WTC11 (cell line): Measurements from ENCODE around the gene FOXD4L6. TPM values are rescaled to one million over a fixed set of nuclear protein-coding genes. Genes with fewer than 3 reads are reported as not detected.
"Not testable (repeated sequence)": the region's sequence is repeated elsewhere in the genome, so short reads cannot be mapped to it uniquely, and the experiment has no call there.

ENCODE experiments used
- ATAC-seq: fragments of 200-7000 bp; cut with Tn5 transposase; 2 replicates; pipeline ENCODE4 v1.10.0; 2021; ENCODE audit warnings: mild to moderate bottlenecking, moderate library complexity
- CTCF ChIA-PET: fragments of 300-600 bp; sonication (Branson Sonifier 250); formaldehyde crosslinking; loops from one replicate; lab custom pipeline; 2021; ENCODE audit warnings: antibody characterized with exemption; lab: Charles Lee
- POLR2A ChIA-PET: fragments of 350-600 bp; sonication (Branson Sonifier 250); formaldehyde crosslinking; loops from one replicate; lab custom pipeline; 2021; ENCODE audit warnings: antibody characterized with exemption; lab: Charles Lee
- DNase-seq: peaks from one replicate; pipeline ENCODE4 v3.0.0; 2021; ENCODE audit warnings: low spot score
- H3K27ac Mint-ChIP-seq: 2 replicates; pipeline ENCODE4 v1.8.0; 2021; ENCODE audit warnings: mixed read lengths
- H3K27me3 Mint-ChIP-seq: 2 replicates; pipeline ENCODE4 v1.8.0; 2021; ENCODE audit warnings: low read depth, mild to moderate bottlenecking, moderate library complexity, mixed read lengths
- H3K36me3 Mint-ChIP-seq: 2 replicates; pipeline ENCODE4 v1.8.0; 2021; ENCODE audit warnings: mixed read lengths
- H3K4me1 Mint-ChIP-seq: 2 replicates; pipeline ENCODE4 v1.8.0; 2022; ENCODE audit warnings: mixed read lengths
- H3K4me3 Mint-ChIP-seq: 2 replicates; pipeline ENCODE4 v1.8.0; 2021; ENCODE audit warnings: mild to moderate bottlenecking, moderate library complexity, mixed read lengths
- H3K9me3 Mint-ChIP-seq: 2 replicates; pipeline ENCODE4 v1.8.0; 2021; ENCODE audit warnings: mixed read lengths
- total RNA-seq: library from RNA; stranded (reverse); gene quantifications from 3 replicates; pipeline ENCODE4 v1.2.3, GENCODE V29; 2021

Gene FOXD4L6
- total RNA-seq, 1 experiment from 2014 or later, result not detected

GRCh38 chr9:41119311-41119710, 9.2 kb downstream of the FOXD4L6 start:
- POLR2A ChIA-PET, H3K4me1 Mint-ChIP-seq, CTCF ChIA-PET, H3K4me3 Mint-ChIP-seq, H3K27ac Mint-ChIP-seq, H3K9me3 Mint-ChIP-seq, H3K36me3 Mint-ChIP-seq, DNase-seq: not testable (repeated sequence)
- peak; percentile 51 for ATAC-seq
- peaks cover 11% of the 10 kb centered on the region for H3K27me3 Mint-ChIP-seq

- DNase-seq, POLR2A ChIA-PET, ATAC-seq, H3K4me1 Mint-ChIP-seq, H3K36me3 Mint-ChIP-seq, H3K9me3 Mint-ChIP-seq, H3K4me3 Mint-ChIP-seq, CTCF ChIA-PET, H3K27ac Mint-ChIP-seq: not testable (repeated sequence)
- peaks cover 16% of the 10 kb centered on the region for H3K27me3 Mint-ChIP-seq
Observed at GRCh38 chr9:41113348-41113747, 15.1 kb downstream of the FOXD4L6 start.

GRCh38 chr9:41111414-41111813, 17.1 kb downstream of the FOXD4L6 start:
- DNase-seq, H3K9me3 Mint-ChIP-seq, H3K36me3 Mint-ChIP-seq, ATAC-seq, POLR2A ChIA-PET, CTCF ChIA-PET, H3K4me3 Mint-ChIP-seq, H3K27ac Mint-ChIP-seq, H3K4me1 Mint-ChIP-seq: not testable (repeated sequence)
- H3K27me3 Mint-ChIP-seq, result peaks cover 21% of the 10 kb centered on the region

- H3K9me3 Mint-ChIP-seq, H3K4me3 Mint-ChIP-seq, DNase-seq, H3K36me3 Mint-ChIP-seq, CTCF ChIA-PET, H3K4me1 Mint-ChIP-seq, ATAC-seq, H3K27ac Mint-ChIP-seq, POLR2A ChIA-PET: not testable (repeated sequence)
- peaks cover 21% of the 10 kb centered on the region for H3K27me3 Mint-ChIP-seq
Observed at GRCh38 chr9:41110913-41111312, 17.6 kb downstream of the FOXD4L6 start.

- H3K4me1 Mint-ChIP-seq, H3K36me3 Mint-ChIP-seq, CTCF ChIA-PET, H3K9me3 Mint-ChIP-seq, ATAC-seq, H3K27ac Mint-ChIP-seq, H3K4me3 Mint-ChIP-seq, POLR2A ChIA-PET, DNase-seq: not testable (repeated sequence)
- H3K27me3 Mint-ChIP-seq, result peaks cover 21% of the 10 kb centered on the region
Observed at GRCh38 chr9:41109253-41109652, 19.2 kb downstream of the FOXD4L6 start.

GRCh38 chr9:41108816-41109215, 19.7 kb downstream of the FOXD4L6 start:
- CTCF ChIA-PET, DNase-seq: not testable (repeated sequence)

GRCh38 chr9:41106472-41107116, 21.9 kb downstream of the FOXD4L6 start:
- H3K4me3 Mint-ChIP-seq, DNase-seq, POLR2A ChIA-PET, H3K27ac Mint-ChIP-seq, H3K36me3 Mint-ChIP-seq, H3K9me3 Mint-ChIP-seq, CTCF ChIA-PET, ATAC-seq, H3K4me1 Mint-ChIP-seq: not testable (repeated sequence)
- H3K27me3 Mint-ChIP-seq, result peaks cover 22% of the 10 kb centered on the region

More at GRCh38 chr9:41108816-41109215, 19.7 kb downstream of the FOXD4L6 start:
- H3K9me3 Mint-ChIP-seq, ATAC-seq, H3K27ac Mint-ChIP-seq, H3K4me3 Mint-ChIP-seq, POLR2A ChIA-PET, H3K4me1 Mint-ChIP-seq, H3K36me3 Mint-ChIP-seq: not testable (repeated sequence)
- peaks cover 19% of the 10 kb centered on the region for H3K27me3 Mint-ChIP-seq

GRCh38 chr9:41105557-41106253, 22.8 kb downstream of the FOXD4L6 start:
- H3K27ac Mint-ChIP-seq, H3K4me1 Mint-ChIP-seq, H3K4me3 Mint-ChIP-seq, DNase-seq, ATAC-seq, H3K9me3 Mint-ChIP-seq, CTCF ChIA-PET, POLR2A ChIA-PET, H3K36me3 Mint-ChIP-seq: not testable (repeated sequence)
- H3K27me3 Mint-ChIP-seq, result peaks cover 23% of the 10 kb centered on the region

- H3K9me3 Mint-ChIP-seq, H3K4me1 Mint-ChIP-seq, ATAC-seq, H3K4me3 Mint-ChIP-seq, H3K27ac Mint-ChIP-seq, DNase-seq, H3K36me3 Mint-ChIP-seq, CTCF ChIA-PET, POLR2A ChIA-PET: not testable (repeated sequence)
- peaks cover 27% of the 10 kb centered on the region for H3K27me3 Mint-ChIP-seq
Observed at GRCh38 chr9:41104542-41104941, 23.9 kb downstream of the FOXD4L6 start.

GRCh38 chr9:41100508-41100907, 28.0 kb downstream of the FOXD4L6 start:
- H3K4me1 Mint-ChIP-seq, ATAC-seq, H3K4me3 Mint-ChIP-seq, H3K27ac Mint-ChIP-seq, H3K36me3 Mint-ChIP-seq, CTCF ChIA-PET, POLR2A ChIA-PET, DNase-seq: not testable (repeated sequence)
- peaks cover 49% of the 10 kb centered on the region for H3K27me3 Mint-ChIP-seq
- H3K9me3 Mint-ChIP-seq, result peaks cover 14% of the 10 kb centered on the region

- Mint-ChIP-seq H3K27me3 (peaks cover 54% of the 10 kb centered on the region), H3K9me3 (peaks cover 14% of the 10 kb centered on the region)
- CTCF ChIA-PET, DNase-seq, ATAC-seq, H3K27ac Mint-ChIP-seq, H3K4me3 Mint-ChIP-seq, POLR2A ChIA-PET, H3K4me1 Mint-ChIP-seq, H3K36me3 Mint-ChIP-seq: not testable (repeated sequence)
Observed at GRCh38 chr9:41098759-41099158, 29.7 kb downstream of the FOXD4L6 start.

GRCh38 chr9:41095060-41095459, 33.4 kb downstream of the FOXD4L6 start:
- H3K36me3 Mint-ChIP-seq, CTCF ChIA-PET, H3K9me3 Mint-ChIP-seq, H3K4me1 Mint-ChIP-seq, DNase-seq, POLR2A ChIA-PET, H3K27ac Mint-ChIP-seq, H3K4me3 Mint-ChIP-seq, ATAC-seq: not testable (repeated sequence)
- peaks cover 64% of the 10 kb centered on the region for H3K27me3 Mint-ChIP-seq
